GM19238 (cell line): ENCODE data around the gene DPCD.

Experiments
- DNase-seq: peaks from one replicate; pipeline ENCODE4 v3.0.0; 2011; ENCODE audit warnings: low spot score; ENCODE audit not compliant: insufficient read length

DPCD gene

DNA sequence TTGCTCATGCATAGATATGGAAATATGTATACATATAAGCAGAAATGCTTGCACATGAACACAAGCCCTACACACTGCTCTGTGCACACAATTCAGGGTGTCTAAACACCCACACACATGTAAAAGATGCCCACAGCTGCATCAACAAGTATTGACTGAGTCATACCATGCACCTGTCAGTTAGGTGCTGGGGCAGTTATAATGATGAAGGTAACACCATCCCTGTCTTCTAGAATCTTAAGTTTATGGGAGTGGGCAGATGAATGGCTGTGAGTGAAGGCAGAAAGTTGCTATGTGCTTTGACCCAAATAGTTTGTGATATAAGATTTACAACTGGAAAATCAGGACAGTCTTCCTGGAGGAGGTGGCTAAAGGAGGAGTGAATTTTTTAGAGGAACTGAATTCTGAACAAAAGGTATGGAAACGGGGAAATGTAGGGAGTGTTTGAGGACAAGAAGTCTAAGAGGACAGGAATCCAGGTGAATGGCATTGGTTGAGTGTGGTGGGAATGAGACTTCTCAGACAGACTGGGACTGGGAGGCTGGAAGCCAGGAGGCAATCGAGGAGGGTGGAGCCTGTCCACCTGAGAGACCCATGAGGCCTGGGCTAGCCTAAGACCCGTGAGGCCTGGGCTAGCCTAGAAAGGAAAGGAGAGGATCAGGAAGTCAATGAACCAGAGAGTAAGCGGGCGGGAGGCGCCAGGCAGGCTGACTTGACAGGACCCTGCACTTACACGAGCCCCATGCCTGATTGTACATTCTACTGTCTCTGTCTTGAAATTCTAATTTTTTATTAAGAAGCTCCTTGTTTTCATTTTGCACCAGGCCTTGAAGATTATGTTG, 20.7 kb upstream of the DPCD start:
- no peak for DNase-seq

DNA sequence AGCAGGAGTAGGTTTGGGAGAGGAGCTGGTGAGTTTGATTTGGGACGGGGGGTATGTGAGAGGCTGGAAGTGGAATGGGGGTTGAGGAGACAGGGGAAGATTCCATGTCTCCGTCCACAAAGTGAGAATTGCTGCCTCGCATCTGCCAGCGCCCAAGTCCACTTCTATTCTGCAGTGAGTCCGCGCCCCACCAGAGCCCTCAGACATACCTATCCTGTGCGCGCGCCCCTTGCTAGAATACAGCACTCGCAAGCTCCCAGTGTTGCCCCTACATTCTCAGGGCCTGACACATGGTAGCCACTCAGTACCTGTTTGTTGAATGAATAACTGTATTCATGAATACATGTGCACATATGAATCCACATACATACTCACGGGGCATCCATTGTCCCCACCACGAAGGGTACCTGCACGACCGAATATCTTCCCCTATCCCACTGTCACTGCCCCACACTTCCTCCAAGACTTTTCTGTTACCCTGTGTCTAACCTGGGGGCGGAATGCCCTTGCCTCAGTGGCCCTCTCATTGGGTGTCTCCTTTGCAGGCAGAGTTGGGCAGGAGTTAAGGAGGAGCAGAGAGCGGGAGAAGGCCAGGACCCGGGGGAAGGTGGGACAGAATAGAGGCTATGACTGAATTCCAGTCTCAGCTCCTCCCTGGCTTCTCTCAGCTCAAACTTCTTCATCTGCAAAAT, 19.9 kb upstream of the DPCD start:
- no peak for DNase-seq

DNA sequence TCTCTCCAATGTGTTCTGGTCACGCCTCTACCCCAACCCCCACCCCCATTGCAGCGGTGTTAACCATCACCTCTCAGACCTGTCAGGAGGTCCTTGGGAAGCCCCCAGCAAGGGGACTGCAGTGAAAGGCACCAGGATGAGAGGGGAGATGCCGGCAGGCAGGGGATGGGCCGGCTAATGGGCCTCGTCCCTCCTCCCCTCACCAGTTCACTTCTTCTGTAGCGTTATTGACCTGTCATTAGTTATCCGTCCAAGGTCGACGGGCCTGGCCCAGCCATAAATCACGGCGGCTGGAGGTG, 18.8 kb upstream of the DPCD start:
- no peak for DNase-seq

DNA sequence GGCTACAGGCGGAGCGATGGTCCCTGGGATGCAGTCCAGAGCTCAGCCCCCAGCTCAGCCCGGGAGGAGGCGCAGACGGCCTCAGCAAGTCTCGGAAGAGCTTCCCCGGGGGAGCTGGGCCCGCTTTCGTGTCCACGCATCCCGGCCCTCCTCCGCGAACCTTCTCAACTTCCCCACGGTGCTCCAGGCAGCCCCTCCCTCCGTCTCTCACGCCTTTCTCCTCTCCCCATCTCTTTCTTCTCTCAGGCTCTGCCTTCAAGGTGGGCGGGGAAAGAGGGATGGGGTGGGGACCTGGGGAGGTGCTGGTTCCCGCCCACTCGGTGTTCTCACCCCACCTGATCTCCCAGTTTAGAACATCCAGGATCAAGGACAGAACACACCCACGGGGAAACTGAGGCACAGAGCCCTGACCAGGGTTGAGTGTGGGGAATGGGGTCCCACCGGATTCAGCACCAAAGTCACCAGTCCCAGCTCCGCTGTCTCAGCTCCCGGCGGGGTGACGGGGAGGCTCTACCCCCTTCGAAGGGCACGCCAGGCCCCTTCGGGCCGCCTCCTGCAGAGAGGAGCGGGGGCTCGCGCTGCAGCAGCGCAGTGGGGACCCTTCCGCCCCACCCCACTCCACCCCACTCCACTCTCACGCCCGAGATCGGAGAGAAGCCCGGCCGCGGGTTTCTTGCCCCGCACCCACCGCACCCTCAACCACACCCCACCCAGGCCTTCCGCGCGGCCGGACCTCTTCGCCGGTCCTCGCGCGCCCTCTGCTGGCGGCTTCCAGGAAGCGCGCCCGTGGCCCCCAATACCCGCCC, 18.3 kb upstream of the DPCD start:
- peak; percentile 91 for DNase-seq

DNA sequence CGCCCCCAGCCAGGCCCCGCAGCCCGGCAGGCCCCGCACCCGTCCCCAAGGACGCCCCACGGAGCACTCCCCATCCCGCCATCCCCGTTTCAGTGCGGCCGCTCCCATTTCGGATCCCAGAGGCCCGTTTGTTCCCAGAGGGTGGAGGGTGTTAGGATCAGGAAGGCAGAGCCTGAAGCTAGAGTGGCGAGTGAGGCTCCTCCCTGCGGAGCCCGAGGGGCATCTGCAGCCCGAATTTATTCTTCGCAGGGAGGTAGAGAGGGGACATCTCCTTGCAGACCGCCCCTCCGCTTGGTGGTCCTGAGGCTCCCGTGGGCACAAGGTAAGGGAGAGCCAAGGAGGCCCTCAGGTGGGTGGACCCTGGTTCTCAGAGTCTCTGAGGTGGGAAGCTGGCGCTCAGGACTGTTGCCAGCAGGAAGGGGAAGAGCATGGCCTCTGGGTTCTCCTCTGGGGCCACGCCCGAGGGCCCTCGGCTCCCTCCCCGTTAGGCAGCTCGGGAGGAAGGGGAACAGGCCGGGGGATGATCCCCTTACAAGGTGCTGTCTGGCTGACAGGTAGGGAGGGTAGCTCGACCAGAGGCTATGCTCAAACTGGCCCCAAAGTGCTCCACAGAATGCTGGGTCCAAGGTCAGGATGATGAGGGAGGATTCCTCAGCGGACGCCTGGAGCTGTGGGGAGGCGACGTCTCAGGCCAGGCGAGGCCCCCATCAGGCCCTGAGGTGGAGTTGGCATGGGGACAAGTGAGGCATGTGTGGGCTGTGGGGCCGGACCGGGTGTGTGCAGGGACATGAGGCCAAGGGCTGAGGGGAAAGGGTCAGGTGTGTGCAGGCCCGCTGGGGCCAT, 17.5 kb upstream of the DPCD start:
- no peak for DNase-seq

DNA sequence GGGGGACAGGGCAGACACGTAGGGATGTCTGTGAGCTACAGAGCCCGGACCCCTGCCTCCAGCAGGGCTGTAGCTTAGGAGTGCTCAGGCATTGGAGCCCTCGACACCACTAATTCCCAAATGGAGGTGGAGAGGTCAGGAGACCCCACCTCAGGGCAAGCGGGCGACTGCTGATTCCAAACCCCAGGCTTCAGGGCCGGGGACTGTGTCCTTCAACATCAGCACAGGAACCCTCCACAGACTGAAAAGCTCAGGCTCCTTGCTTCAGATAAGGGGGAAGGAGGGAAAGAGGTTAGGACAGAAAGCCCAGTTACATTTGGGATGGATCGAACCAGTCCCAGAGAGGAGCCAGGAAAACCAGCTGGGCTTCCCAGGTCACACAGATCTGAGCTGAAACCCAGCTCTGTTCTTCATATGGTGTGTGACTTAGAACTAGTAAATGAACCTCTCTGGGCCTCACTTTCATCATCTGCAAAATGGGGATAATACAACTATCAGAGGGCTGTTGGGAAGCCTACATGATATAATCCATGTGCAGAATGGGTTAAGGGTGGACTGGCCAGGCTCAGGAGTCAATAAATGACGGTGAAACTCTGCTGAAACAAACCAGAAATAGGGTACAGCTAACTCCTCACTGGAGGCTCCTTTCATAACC, 16.7 kb upstream of the DPCD start:
- no peak for DNase-seq

DNA sequence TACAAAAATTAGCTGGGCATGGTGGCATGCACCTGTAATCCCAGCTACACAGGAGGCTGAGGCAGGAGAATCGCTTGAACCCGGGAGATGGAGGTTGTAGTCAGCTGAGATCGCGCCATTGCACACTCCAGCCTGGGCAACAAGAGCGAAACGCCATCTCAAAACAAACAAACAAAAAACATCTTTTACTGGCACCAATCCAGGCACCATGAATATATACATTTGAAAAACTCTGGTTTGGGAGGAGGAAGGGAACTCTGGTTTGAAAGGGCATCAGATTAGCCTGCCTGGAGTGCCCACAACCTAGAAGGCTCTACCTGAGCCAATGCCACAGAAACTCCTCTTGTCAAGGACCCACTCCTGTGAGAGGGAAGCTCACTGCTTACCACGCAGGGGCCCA, 16.0 kb upstream of the DPCD start:
- no peak for DNase-seq

DNA sequence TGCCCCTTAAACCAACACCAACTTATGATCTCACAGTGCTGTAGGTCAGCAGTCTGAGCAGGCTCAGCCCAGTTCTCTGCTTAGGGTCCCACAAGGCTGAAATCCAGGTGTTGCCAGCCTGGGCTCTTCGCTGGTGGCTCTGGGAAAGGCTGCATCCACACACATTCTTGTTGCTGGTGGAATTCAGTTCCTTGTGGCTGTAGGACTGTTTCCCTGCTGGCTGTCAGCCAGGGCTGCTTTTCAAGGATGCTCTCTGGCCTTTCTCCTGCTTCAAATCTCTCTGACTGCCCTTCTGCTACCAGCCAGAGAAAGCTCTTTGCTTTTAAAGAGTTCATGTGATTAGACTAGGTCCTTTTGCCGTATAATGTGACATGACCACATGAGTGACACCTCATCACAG, 15.3 kb upstream of the DPCD start:
- DNase-seq, result no peak

DNA sequence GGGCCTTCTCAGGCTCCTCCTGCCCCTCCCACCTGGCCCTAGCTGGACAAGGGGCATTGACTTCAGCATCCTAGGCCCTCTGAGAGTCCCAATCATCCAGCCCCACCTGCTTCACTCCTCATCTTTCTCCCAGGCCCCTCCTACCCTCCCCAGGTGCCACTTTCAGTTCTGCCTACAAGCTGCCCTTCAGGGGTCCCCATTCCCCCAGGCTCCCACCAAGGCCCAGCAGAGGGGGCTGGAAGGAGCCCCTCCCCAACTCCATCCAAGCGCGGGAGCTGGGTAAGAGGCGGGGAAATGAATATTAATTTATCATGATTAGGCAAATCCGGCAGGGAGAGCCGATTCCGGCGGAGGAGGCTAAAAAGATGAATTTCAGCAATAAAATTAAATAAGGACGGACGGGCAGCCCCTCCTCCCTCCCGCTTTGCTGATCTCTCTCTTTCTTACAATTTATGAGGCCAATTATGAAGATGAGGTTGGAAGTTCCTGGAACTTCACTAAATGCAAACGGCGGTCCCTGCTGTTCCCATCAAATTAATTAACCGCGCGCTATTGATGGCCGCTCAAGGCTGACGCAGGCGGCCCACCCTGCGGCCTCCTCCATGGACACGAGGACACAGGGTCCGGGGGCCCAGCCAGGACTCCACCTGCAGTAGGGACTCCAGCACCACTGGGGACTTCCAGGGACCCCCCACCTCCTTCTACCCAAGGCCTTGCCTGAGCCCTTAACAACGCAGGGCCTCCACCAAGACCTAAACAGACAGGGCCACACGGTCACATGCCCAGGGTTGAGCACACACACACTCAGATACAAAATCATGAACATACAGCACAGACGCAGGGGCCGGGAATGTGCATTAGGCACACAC, 14.0 kb upstream of the DPCD start:
- no peak for DNase-seq

DNA sequence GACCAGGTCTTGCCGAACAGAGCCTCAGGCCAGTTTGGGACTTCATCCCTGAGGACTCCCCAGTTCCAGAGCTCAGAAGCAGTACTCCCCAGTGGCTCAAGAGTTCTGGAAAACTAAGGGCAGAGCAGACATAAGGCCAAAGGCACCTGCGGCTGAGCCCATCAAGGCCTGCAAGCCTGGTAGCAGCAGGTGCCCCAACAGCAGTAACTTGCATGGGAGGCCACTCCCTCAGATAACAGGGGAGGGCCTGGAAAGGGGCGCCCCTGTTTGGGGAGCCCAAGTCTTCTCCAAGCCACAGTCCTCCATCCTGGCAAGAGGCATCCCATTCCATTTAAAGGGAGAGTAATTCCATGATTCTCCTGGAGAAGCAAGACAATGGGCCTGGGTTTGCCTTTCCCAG, 13.0 kb upstream of the DPCD start:
- DNase-seq, result no peak

DNA sequence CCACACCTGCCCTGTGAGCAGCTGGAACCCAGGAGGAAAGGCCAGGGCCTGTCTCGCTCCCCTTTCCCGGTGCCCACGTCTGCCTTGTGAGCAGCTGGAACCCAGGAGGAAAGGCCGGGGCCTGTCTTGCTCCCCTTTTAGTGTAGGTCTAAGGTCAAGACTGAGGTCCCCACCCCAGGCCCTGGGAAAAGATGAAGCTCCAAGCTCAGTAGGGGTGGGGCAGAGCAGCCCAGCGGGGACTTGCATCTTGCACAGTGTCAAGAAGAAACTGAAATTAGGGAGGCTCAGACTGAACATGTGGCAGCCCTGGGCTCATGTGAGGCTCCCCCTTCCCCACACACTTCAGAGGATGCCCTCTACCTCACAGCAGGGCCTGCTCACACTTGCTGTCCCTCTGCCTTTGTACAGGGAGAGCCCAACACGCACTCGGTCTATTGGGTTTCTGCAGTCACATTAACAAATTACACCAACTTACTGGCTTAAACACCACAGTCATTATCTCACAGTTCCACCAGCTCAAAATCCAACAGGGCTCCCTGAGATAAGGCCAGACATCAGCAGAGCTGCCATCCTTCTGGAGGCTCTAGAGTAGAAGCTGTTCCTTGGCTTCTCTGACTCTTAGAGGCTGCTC, 12.4 kb upstream of the DPCD start:
- no peak for DNase-seq

DNA sequence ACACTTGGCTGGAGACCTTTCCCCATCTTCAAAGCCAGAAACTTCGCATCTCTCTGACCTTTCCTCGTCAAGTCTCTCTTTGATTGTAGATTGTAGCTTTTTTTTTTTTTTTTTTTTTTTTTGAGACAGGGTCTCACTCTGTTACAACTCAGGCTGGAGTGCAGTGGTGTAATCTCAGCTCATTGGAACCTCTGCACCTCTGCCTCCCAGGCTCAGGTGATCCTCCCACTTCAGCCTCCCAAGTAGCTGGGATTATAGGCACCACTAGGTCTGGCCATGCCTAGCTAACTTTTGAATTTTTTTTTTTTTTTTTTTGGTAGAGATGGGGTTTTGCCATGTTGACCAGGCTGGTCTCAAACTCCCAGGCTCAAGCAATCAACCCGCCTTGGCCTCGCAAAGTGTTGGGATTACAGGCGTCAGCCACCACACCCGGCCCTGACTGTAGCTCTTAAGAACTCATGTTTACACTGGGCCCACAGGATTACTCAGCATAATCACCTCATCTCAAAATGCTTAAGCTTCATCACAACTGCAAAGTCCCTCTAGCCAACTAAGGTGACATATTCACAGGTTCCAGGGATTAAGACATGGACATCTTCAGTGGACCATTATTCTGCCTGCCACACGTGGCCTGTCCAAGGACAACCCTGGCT, 11.8 kb upstream of the DPCD start:
- DNase-seq, result no peak

DNA sequence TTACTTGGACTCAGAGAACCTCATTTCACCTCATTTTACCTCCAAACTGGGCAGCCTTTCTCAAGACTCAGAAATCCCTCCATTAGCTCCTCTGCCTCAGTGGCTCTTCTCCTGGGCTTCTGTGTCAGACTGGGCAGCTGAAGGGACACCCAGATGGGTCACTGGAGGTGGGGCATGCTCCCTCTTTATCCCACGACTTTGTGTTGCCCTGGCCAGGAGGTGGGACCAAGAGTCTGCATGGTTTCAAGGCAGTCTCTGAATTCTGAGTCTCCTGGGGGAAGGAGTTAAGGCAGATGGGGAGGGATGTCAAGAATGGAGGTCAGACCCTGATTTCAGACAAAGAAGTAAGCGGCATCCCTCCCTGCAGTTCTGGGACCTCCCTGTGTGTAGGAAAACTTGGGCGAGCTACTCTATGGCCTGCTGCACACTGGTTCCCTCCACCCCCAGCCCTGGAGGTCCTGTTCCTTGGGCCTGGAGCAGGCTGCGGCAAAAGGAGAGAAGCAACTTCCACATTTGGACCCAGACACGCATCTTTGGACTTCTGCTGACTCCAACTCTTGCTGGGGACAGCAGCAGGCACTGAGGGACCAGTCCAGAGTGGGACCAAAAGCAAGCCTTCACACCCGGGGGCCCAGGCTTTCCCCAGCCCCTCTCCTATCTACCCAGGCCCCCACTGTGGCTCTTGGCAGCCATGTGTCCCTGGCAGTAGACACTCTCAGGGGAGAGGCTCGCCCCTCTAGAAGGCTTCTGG, 10.8 kb upstream of the DPCD start:
- no peak for DNase-seq

DNA sequence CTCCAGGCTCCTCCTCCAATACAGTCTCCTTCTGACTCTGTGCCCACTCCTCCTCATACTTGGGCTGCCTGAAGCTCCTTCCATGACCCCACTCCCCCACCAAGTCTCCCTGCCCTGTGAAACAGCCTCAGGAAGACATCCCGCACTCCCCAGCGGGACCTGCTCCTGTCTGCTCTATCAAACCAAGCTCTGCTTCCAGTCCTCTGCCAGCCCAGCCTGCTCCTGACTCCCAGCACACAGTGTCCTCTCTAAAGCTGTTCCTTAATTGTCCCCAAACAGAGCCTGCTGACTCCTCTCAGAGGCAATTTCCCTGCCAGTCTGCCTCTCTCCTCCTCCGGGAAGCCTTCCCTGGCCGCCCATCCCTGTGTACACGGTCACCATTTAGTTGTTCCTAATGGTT, 9.9 kb upstream of the DPCD start:
- DNase-seq, result no peak

DNA sequence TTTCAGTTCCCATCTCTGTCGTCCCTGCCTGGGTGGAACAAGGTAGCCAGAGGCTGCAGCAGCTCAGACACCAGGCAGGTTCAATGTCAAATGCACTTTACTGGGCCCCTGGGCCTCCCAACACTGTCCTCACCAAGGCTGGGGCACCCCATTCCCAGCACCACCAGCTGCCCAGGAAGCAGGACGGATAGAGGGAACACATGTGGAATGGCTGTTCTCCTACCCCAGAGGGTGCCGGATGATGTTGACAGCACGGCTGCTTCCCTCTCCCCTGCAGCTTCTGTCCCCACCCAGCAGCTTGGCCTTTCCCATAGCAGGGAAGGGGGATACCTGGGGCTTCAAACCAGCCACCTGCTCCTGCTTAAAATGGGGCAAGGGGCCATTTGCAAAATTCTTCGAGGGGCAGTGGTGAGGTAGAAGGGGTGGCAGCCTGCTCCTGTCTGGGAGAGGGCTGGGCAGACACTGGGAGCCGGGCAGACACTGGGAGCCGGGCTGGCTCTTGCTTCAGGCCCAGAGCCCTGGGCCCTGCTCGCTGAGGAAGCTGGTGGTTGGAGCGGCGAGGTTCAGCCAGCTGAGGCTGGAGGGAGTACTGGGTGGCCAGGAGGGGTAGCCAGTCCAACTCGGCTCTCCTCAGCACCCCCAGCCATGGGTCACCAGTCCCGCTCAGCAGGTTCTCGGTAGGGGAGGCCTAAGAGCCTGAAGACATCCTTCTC, 9.2 kb upstream of the DPCD start:
- DNase-seq, result no peak

DNA sequence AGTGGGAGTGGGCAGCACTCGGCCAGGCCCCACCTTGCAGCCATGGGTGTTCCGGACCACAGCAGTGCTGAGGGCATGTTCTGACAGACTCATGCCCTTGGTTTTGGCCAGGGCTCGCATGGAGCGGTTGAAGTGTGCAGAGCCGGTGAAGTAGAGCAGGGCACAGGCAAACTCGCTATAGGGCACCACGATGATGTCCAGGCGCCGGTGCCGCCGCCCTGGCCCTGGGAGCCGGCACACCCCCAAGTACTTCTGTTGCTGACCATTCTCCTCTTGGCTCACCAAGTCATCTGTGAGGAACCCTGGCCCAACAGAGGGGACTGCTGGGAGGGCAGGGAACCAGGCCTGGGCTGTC, 8.6 kb upstream of the DPCD start:
- DNase-seq, result no peak

DNA sequence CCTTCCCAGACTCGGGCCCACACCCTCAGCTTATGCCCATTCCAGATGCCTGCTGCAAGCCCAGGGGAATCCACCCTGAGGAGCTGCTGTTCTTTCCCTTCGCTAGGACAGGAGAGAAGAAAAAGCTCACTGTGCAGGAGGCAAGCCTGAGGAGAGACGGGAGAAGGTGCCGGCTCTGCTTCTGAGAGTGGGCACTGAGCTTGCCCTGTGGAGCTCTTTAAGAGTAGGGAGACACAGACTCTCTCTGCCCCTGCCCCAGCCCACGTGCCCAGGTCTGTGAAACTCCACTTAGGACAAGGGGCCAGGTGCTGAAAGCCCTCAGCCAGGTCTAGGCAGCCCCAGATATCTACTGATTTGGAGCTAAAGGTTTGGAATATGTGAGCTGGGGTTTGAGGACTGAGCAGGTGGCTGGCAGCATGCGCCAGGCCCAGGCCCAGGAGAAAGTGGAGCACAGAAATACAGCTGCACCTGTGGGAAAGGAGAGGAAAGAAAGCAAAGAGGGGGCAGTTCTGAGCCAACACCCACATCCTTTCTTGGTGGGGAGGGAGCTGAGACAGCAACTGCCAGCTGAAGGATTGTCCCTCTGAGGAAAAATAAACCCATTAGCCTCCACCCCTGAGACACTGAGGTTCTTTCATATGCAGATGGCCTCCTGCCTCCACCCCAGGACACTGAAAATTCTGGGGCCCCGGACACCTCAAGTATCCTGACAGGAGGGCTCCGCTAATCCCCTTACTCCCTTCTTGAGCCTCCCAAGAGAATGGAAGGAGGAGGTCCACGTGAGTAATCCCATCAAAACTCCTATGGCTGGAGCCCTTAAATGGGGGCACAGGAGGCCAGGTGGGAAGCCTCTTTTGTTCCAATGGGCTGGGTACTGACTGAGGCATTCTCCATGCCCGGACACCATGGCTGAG, 7.4 kb upstream of the DPCD start:
- no peak for DNase-seq
